ENCODE measurements around the gene SPEM2.

GRCh38 chr17:7403727-7403976 lies 21.8 kb upstream of the SPEM2 start:
- no peak for TF ChIP-seq GATA2 (IDR thresholded peaks at IDR 0.05; ENCODE audit: low read depth, low read length)
- no peak for TF ChIP-seq GATA3 (IDR thresholded peaks at IDR 0.05; ENCODE audit: low read depth, low read length)
